ENCODE data around the gene RMDN3.

RMDN3 gene

DNA sequence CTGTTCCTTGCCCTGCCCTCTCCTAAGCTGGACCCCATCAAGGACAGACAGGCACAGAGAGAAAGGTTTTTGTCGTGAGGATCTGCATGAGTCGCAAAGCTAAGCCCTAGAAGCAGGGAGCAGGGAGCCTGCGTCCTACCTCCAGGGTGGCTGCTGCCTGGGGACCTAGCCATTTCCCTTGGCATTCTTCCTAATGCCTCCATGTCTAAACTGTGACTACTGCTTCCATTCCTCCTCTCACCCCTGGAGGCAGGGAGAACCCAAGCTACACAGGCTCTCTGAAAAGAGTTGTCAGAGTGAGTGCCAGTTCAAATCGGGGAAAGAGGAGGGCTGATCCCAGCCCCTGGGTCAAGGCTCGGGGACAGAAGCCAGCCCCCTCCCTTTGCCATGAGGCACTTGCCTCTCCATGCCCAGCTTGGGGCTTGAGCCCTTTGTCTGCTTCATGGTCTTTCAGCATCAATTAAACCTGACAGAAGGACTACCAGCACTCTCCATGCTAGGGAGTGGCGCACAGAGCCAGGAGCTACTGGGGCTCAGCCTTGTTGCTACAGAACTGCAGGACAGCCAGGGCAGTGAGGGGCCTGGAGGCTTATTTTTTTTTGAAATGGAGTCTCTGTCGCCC, 11.3 kb upstream of the RMDN3 start:
- H3K4me2 ChIP-seq (ENCODE audit: insufficient read depth, low read length): no peak overlapping the region
- no peak for DNase-seq

DNA sequence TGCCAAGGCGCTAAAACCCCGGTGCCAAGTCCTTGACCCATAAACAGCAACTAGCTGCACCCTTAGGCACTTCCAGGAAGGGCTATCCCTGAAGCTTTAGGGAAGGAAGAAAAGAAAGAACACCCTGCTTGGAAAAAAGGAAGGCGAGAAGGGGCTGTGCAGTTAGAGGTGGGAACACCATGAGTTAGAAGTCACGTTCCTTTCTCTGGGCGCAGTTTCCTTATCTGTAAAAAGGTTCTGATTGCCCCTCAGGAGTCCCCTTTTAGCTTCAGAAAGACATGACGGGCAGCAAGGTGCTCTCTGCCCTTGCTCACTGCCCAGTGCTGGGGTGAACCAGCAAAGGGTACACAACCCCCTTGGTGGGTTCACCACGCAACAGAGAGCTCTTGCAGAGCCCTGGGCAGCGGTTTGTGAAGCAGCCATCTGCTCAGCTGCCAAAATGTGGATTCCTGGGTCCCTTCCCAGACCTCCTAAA, 9.6 kb upstream of the RMDN3 start:
- Histone ChIP-seq H2AFZ (ENCODE audit: low read depth, low read length) (no peak overlapping the region), H3K4me2 (ENCODE audit: insufficient read depth, low read length) (no peak overlapping the region), H3K9ac (ENCODE audit: low read depth, low read length) (no peak overlapping the region; the same call in 1 of the 2 replicates), H3K27ac (ENCODE audit: low read length) (no peak overlapping the region), H3K9me3 (ENCODE audit: insufficient read depth, low read length, severe bottlenecking) (no peaks in the 10 kb centered on the region), H3K27me3 (ENCODE audit: insufficient read depth, low read length, poor library complexity) (no peaks in the 10 kb centered on the region), H3K4me3 (ENCODE audit: low read depth in 1 of 2, low read length in 2 of 2) (no peak overlapping the region), H3K79me2 (ENCODE audit: insufficient read depth, low read length) (no peaks in the 10 kb centered on the region), H4K20me1 (ENCODE audit: insufficient read depth, low read length) (no peaks in the 10 kb centered on the region), H3K4me1 (ENCODE audit: insufficient read depth, low read length) (peaks cover 20% of the 10 kb centered on the region), H3K36me3 (ENCODE audit: insufficient read depth, low read length) (peaks cover 19% of the 10 kb centered on the region)
- TF ChIP-seq, protein P1, sequence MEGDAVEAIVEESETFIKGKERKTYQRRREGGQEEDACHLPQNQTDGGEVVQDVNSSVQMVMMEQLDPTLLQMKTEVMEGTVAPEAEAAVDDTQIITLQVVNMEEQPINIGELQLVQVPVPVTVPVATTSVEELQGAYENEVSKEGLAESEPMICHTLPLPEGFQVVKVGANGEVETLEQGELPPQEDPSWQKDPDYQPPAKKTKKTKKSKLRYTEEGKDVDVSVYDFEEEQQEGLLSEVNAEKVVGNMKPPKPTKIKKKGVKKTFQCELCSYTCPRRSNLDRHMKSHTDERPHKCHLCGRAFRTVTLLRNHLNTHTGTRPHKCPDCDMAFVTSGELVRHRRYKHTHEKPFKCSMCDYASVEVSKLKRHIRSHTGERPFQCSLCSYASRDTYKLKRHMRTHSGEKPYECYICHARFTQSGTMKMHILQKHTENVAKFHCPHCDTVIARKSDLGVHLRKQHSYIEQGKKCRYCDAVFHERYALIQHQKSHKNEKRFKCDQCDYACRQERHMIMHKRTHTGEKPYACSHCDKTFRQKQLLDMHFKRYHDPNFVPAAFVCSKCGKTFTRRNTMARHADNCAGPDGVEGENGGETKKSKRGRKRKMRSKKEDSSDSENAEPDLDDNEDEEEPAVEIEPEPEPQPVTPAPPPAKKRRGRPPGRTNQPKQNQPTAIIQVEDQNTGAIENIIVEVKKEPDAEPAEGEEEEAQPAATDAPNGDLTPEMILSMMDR (IDR thresholded peaks at IDR 0.05; ENCODE audit: borderline replicate concordance, extremely low read depth, low read length, poor library complexity, severe bottlenecking): no peak
- no peak for TF ChIP-seq EZH2 (IDR thresholded peaks at IDR 0.05; ENCODE audit: borderline replicate concordance, low read depth, low read length, severe bottlenecking)
- no peak for DNase-seq
- ATAC-seq (ENCODE audit: insufficient read depth, low read depth): no peak

More for the DNA sequence above, 11.3 kb upstream of the RMDN3 start:
- no peaks in the 10 kb centered on the region for H3K9me3 ChIP-seq (ENCODE audit: insufficient read depth, low read length, severe bottlenecking)
- H3K27me3 ChIP-seq (ENCODE audit: insufficient read depth, low read length, poor library complexity): no peaks in the 10 kb centered on the region
- peaks cover 19% of the 10 kb centered on the region for H3K36me3 ChIP-seq (ENCODE audit: insufficient read depth, low read length)
- no peak overlapping the region for H3K4me3 ChIP-seq (ENCODE audit: low read depth in 1 of 2, low read length in 2 of 2)
- no peak for TF ChIP-seq EZH2 (IDR thresholded peaks at IDR 0.05; ENCODE audit: borderline replicate concordance, low read depth, low read length, severe bottlenecking)
- TF ChIP-seq, protein P1 (IDR thresholded peaks at IDR 0.05; ENCODE audit: borderline replicate concordance, extremely low read depth, low read length, poor library complexity, severe bottlenecking): no peak
- ATAC-seq (ENCODE audit: insufficient read depth, low read depth): no peak
- no peak overlapping the region for H3K27ac ChIP-seq (ENCODE audit: low read length)
- H3K4me1 ChIP-seq (ENCODE audit: insufficient read depth, low read length): peaks cover 36% of the 10 kb centered on the region
- H4K20me1 ChIP-seq (ENCODE audit: insufficient read depth, low read length): peaks cover 7% of the 10 kb centered on the region
- H3K9ac ChIP-seq (ENCODE audit: low read depth, low read length): no peak overlapping the region
- no peak overlapping the region for H2AFZ ChIP-seq (ENCODE audit: low read depth, low read length)
- no peaks in the 10 kb centered on the region for H3K79me2 ChIP-seq (ENCODE audit: insufficient read depth, low read length)

DNA sequence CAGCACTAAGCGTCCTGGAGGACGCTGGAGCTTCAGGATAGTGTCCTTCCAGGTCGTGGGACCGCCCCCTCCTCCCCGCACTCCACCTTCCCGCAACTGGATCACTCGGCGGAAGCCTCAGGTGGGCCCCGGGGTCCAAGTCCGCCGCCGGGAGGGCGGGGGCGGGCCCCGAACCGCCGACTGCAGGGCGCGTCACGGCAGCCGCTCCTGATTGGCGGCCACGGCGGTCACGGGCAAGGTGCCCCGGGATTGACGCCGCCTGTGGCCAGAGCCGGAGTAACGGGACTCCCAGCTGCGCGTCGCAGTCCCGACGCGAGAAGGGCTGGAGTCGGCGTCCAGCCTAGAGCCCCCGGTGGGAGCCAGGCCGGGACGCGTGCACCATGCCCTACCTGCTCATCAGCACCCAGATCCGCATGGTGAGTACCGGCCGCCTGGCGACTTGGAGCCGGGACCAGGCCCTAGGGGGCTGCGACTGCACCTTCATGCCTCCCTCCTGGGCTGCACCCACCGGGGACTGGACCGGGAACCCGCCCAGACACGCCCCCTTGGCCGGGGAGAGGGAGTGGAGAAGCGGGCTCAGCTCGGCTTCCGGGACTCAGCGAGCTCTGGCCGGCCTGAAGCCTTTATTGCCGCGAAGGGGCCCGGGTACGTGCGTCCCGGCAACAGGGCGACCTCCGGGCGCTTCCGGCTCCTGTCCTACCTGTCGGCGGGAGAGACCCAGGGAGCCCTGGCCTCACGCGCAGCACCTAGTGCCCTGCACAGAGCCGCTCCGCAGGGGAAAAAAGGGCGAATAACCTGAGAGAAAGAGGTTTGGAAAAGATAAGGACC, 9.0 kb upstream of the RMDN3 start, which contains the start of gene GCHFR:
Gene GCHFR, plus strand, starts transcription at position 268 of the 828 bp plus-strand sequence. Its CDS starts 113 bp downstream, at position 381.
- H3K4me1 ChIP-seq (ENCODE audit: insufficient read depth, low read length): peaks cover 13% of the 10 kb centered on the region
- DNase-seq: no peak
- no peaks in the 10 kb centered on the region for H3K27me3 ChIP-seq (ENCODE audit: insufficient read depth, low read length, poor library complexity)
- no peak within 1 kb of the TSS for H3K4me3 ChIP-seq (ENCODE audit: low read depth in 1 of 2, low read length in 2 of 2)
- H2AFZ ChIP-seq (ENCODE audit: low read depth, low read length): no peak within 1 kb of the TSS
- H3K27ac ChIP-seq (ENCODE audit: low read length): no peak within 1 kb of the TSS
- no peak for ATAC-seq (ENCODE audit: insufficient read depth, low read depth)
- peaks cover 19% of the 10 kb centered on the region for H3K36me3 ChIP-seq (ENCODE audit: insufficient read depth, low read length)
- H4K20me1 ChIP-seq (ENCODE audit: insufficient read depth, low read length): no peaks in the 10 kb centered on the region
- no peaks in the 10 kb centered on the region for H3K79me2 ChIP-seq (ENCODE audit: insufficient read depth, low read length)
- no peak for TF ChIP-seq EZH2 (IDR thresholded peaks at IDR 0.05; ENCODE audit: borderline replicate concordance, low read depth, low read length, severe bottlenecking)
- TF ChIP-seq, protein P1 (IDR thresholded peaks at IDR 0.05; ENCODE audit: borderline replicate concordance, extremely low read depth, low read length, poor library complexity, severe bottlenecking): no peak
- H3K9me3 ChIP-seq (ENCODE audit: insufficient read depth, low read length, severe bottlenecking): no peaks in the 10 kb centered on the region
- H3K9ac ChIP-seq (ENCODE audit: low read depth, low read length): no peak within 1 kb of the TSS; the same call in 1 of the 2 replicates
- H3K4me2 ChIP-seq (ENCODE audit: insufficient read depth, low read length): no peak within 1 kb of the TSS
